ENCODE data around the gene PRMT9. TPM values are rescaled to one million over a fixed set of nuclear protein-coding genes. Genes with fewer than 3 reads are reported as not detected.

The PRMT9 gene
- total RNA-seq, 3 donors from 2014 or later (not counting 1 experiment from before 2014, with no cell fraction given) = 13.4 to 16.6 (median 13.7) TPM

- no peak overlapping the region for H3K4me3 ChIP-seq (ENCODE audit: low read length)
- intact Hi-C loops (cut with micrococcal nuclease) = no loop called here
- DNase-seq (no peak), ATAC-seq (no peak)
- H3K27ac ChIP-seq (ENCODE audit: low read length) = no peak overlapping the region
- peaks cover 81% of the 10 kb centered on the region for H3K36me3 ChIP-seq (ENCODE audit: control insufficient read depth, insufficient read depth, low read length)
- no peak for TF ChIP-seq CTCF (IDR thresholded peaks at IDR 0.05)
- Mint-ChIP-seq H3K9me3 (no peaks in the 10 kb centered on the region), H3K27me3 (ENCODE audit: low read depth in 2 of 2) (no peaks in the 10 kb centered on the region), H3K27ac (no peak overlapping the region), H3K4me1 (peaks cover 0 to 6% of the 10 kb centered on the region in 2 donors), H3K36me3 (peaks cover 10% of the 10 kb centered on the region), H3K4me3 (no peak overlapping the region)
- WGBS (ENCODE audit: insufficient coverage) = 98% methylated on average over 4 of the region's 4 CpGs
- H3K4me1 ChIP-seq (ENCODE audit: control insufficient read depth, insufficient read depth, low read length) = no peaks in the 10 kb centered on the region
- no peaks in the 10 kb centered on the region for H3K27me3 ChIP-seq (ENCODE audit: control insufficient read depth, insufficient read depth, low read length)
- no peaks in the 10 kb centered on the region for H3K9me3 ChIP-seq (ENCODE audit: control insufficient read depth, insufficient read depth, low read length)
Observed at GRCh38 chr4:147626903-147627302, 57.1 kb downstream of the PRMT9 start.

- Mint-ChIP-seq H3K36me3 (peaks cover 10% of the 10 kb centered on the region), H3K4me3 (no peak overlapping the region), H3K9me3 (no peaks in the 10 kb centered on the region), H3K27ac (no peak overlapping the region), H3K4me1 (peaks cover 0 to 12% of the 10 kb centered on the region in 2 donors), H3K27me3 (ENCODE audit: low read depth in 2 of 2) (no peaks in the 10 kb centered on the region)
- intact Hi-C loops (cut with micrococcal nuclease) = no loop called here
- H3K36me3 ChIP-seq (ENCODE audit: control insufficient read depth, insufficient read depth, low read length) = peaks cover 70% of the 10 kb centered on the region
- H3K9me3 ChIP-seq (ENCODE audit: control insufficient read depth, insufficient read depth, low read length) = no peaks in the 10 kb centered on the region
- DNase-seq (no peak), ATAC-seq (no peak)
- H3K27me3 ChIP-seq (ENCODE audit: control insufficient read depth, insufficient read depth, low read length) = no peaks in the 10 kb centered on the region
- H3K27ac ChIP-seq (ENCODE audit: low read length) = no peak overlapping the region
- no peak for TF ChIP-seq CTCF (IDR thresholded peaks at IDR 0.05)
- 90% methylated on average over 6 of the region's 6 CpGs for WGBS (ENCODE audit: insufficient coverage)
- H3K4me3 ChIP-seq (ENCODE audit: low read length) = no peak overlapping the region
- no peaks in the 10 kb centered on the region for H3K4me1 ChIP-seq (ENCODE audit: control insufficient read depth, insufficient read depth, low read length)
Observed at GRCh38 chr4:147625733-147626132, 58.2 kb downstream of the PRMT9 start.

- Histone ChIP-seq H3K36me3 (ENCODE audit: control insufficient read depth, insufficient read depth, low read length) (peaks cover 22% of the 10 kb centered on the region), H3K4me3 (ENCODE audit: low read length) (no peak overlapping the region), H3K27me3 (ENCODE audit: control insufficient read depth, insufficient read depth, low read length) (no peaks in the 10 kb centered on the region), H3K9me3 (ENCODE audit: control insufficient read depth, insufficient read depth, low read length) (no peaks in the 10 kb centered on the region), H3K27ac (ENCODE audit: low read length) (no peak overlapping the region), H3K4me1 (ENCODE audit: control insufficient read depth, insufficient read depth, low read length) (peaks cover 20% of the 10 kb centered on the region)
- ATAC-seq (no peak), DNase-seq (no peak)
- WGBS (ENCODE audit: insufficient coverage) = 90% methylated on average over 2 of the region's 2 CpGs
- intact Hi-C loops (cut with micrococcal nuclease) = no loop called here
- peaks cover 11% of the 10 kb centered on the region for H3K36me3 Mint-ChIP-seq
- peak overlapping the region in 1 of 2 donors; percentile 72 for H3K27ac Mint-ChIP-seq
- peaks cover 0 to 3% of the 10 kb centered on the region in 2 donors for H3K27me3 Mint-ChIP-seq (ENCODE audit: low read depth in 2 of 2)
- TF ChIP-seq CTCF (IDR thresholded peaks at IDR 0.05) = no peak
- H3K4me3 Mint-ChIP-seq = peak overlapping the region; percentile 32
- H3K9me3 Mint-ChIP-seq = no peaks in the 10 kb centered on the region
- peaks cover 30% of the 10 kb centered on the region in 2 donors for H3K4me1 Mint-ChIP-seq
Observed at GRCh38 chr4:147620315-147620714, 63.6 kb downstream of the PRMT9 start.

Data from natural killer cell (primary cell).